HL-60 (cell line): Measurements from ENCODE around the gene BBS9.
"Not testable (repeated sequence)": the region's sequence is repeated elsewhere in the genome, so short reads cannot be mapped to it uniquely, and the experiment has no call there.

ENCODE experiments used
- DNase-seq, 2 experiments: peaks; one replicate each; pipeline ENCODE4 v3.0.0-alpha.2; 2010 to 2020; ENCODE audit warnings: low read depth in 1 of 2, low spot score in 1 of 2
- H3K27ac ChIP-seq: fragments of 250-450 bp; sonication (Bioruptor Pico); replicated peaks from 2 replicates; pipeline ENCODE4 v1.5.1; 2020; ENCODE audit warnings: mild to moderate bottlenecking, moderate library complexity
- H3K27me3 ChIP-seq: fragments of 250-450 bp; sonication (Bioruptor Pico); 2 replicates; pipeline ENCODE4 v1.5.1; 2021; ENCODE audit warnings: mild to moderate bottlenecking, moderate library complexity; ENCODE audit not compliant: insufficient read depth, poor library complexity, severe bottlenecking
- H3K4me3 ChIP-seq: replicated peaks from 2 replicates; pipeline ENCODE4 v1.5.1; 2011; ENCODE audit warnings: mild to moderate bottlenecking, control low read depth, low read length; ENCODE audit not compliant: insufficient read depth
- CTCF ChIP-seq: IDR thresholded peaks from one replicate; pipeline ENCODE4 v1.5.1; 2011; ENCODE audit warnings: low read length, control low read depth, inconsistent platforms; ENCODE audit not compliant: insufficient read depth
- GABPA ChIP-seq: IDR thresholded peaks from 2 replicates; pipeline ENCODE4 v1.6.1; 2012; ENCODE audit warnings: low read depth
- POLR2AphosphoS5 ChIP-seq: IDR thresholded peaks from 2 replicates; pipeline ENCODE4 v1.6.1; 2012; ENCODE audit warnings: low read depth
- REST ChIP-seq: IDR thresholded peaks from 2 replicates; pipeline ENCODE4 v1.6.1; 2012; ENCODE audit warnings: low read depth; ENCODE audit not compliant: insufficient replicate concordance
- SPI1 ChIP-seq: IDR thresholded peaks from 2 replicates; pipeline ENCODE4 v1.6.1; 2012; ENCODE audit warnings: low read depth, mild to moderate bottlenecking, borderline replicate concordance

The BBS9 gene

DNA sequence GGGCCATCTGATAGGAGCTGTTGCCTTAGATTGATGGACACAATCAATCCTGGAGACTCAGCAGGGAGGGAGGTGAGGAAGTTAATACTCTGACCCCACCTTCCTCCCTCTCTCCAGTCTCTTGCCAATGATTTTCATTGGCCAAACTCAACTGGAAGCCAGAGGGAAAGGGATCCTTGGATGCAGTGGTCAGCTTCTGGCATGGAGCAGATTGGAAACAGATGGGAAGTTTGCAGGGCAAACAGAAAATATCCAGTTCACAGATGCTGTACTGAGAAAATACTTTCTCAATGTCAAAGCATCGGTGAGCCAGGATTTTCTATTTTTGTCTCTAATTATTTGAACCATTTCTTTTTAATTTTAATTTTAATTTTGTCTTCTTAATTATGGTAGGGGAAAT is 170.8 kb downstream of the BBS9 start:
- no peak for DNase-seq
- H3K4me3 ChIP-seq, result no peak overlapping the region
- H3K27me3 ChIP-seq, result no peaks in the 10 kb centered on the region
- no peak for TF ChIP-seq CTCF
- TF ChIP-seq SPI1, result no peak
- no peak for TF ChIP-seq POLR2AphosphoS5
- TF ChIP-seq GABPA, result no peak
- TF ChIP-seq REST, result no peak
- H3K27ac ChIP-seq, result no peak overlapping the region

DNA sequence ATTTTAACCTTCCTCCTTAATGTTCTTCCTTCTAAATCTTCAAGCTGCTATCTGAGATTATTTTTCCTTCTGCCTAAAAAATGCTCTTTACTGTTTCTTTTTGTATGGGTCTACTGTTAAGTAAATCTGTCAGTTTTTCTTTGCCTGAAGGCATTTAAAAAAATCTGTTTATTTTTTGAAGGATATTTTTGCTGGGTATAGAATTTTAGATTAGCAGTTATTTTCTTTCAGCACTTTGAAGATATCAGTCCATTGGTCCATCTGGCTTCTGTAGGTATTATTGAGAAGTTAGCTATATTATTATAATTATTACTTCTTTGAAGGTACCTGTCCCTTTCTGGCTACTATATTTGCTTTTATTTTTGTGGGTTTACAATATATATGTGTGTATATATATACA is 171.4 kb downstream of the BBS9 start:
- DNase-seq, result no peak
- TF ChIP-seq GABPA (no peak), SPI1 (no peak), POLR2AphosphoS5 (no peak), CTCF (no peak)
- H3K27ac ChIP-seq, result no peak overlapping the region
- H3K27me3 ChIP-seq, result no peaks in the 10 kb centered on the region
- no peak overlapping the region for H3K4me3 ChIP-seq

DNA sequence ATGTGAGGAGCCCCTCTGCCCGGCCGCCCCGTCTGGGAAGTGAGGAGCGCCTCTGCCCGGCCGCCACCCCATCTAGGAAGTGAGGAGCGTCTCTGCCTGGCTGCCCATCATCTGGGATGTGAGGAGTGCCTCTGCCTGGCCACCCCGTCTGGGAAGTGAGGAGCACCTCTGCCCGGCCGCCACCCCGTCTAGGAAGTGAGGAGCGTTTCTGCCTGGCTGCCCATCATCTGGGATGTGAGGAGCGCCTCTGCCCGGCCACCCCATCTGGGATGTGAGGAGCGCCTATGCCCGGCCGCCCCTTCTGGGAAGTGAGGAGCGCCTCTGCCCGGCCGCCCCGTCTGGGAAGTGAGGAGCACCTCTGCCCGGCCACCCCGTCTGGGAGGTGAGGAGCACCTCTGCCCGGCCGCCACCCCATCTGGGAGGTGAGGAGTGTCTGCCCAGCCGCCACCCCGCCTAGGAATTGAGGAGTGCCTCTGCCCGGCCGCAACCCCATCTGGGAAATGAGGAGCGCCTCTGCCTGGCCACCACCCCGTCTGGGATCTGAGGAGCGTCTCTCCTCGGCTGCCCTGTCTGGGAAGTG is 174.7 kb downstream of the BBS9 start:
- H3K4me3 ChIP-seq, H3K27me3 ChIP-seq, H3K27ac ChIP-seq, DNase-seq: not testable (repeated sequence)

- DNase-seq, result no peak
- Histone ChIP-seq H3K4me3 (no peak overlapping the region), H3K27ac (no peak overlapping the region), H3K27me3 (peaks cover 6% of the 10 kb centered on the region)
- TF ChIP-seq GABPA (no peak), SPI1 (no peak), CTCF (no peak), REST (no peak), POLR2AphosphoS5 (no peak)
Measured at GRCh38 chr7:33307205-33307604, 177.8 kb downstream of the BBS9 start.
